ENCODE data around the gene S1PR4. TPM values are rescaled to one million over a fixed set of nuclear protein-coding genes. Genes with fewer than 3 reads are reported as not detected.

The S1PR4 gene
- total and polyA plus RNA-seq, 8 donors, result 1.2 to 20.8 (median 2.2) TPM

GRCh38 chr19:3148503-3148902 lies 30.1 kb upstream of the S1PR4 start:
- H3K4me1 ChIP-seq, result peaks cover 0 to 41% of the 10 kb centered on the region in 2 donors
- no peak for TF ChIP-seq CTCF (IDR thresholded peaks at IDR 0.05)
- intact Hi-C loops (cut with DNase I), result no loop called here
- H3K9me3 ChIP-seq, result no peaks in the 10 kb centered on the region
- no peak for DNase-seq
- no peak overlapping the region for H3K27ac ChIP-seq
- H3K4me3 ChIP-seq, result no peak overlapping the region
- H3K36me3 ChIP-seq, result peaks cover 0 to 53% of the 10 kb centered on the region in 2 donors
- ATAC-seq, result no peak
- no peaks in the 10 kb centered on the region for H3K27me3 ChIP-seq

GRCh38 chr19:3149089-3149488 lies 29.5 kb upstream of the S1PR4 start:
- intact Hi-C loops (cut with DNase I), result no loop called here
- Histone ChIP-seq H3K27me3 (no peaks in the 10 kb centered on the region), H3K9me3 (no peaks in the 10 kb centered on the region), H3K27ac (no peak overlapping the region), H3K4me1 (peaks cover 0 to 45% of the 10 kb centered on the region in 2 donors), H3K36me3 (peaks cover 0 to 53% of the 10 kb centered on the region in 2 donors), H3K4me3 (no peak overlapping the region)
- no peak for TF ChIP-seq CTCF (IDR thresholded peaks at IDR 0.05)
- no peak for ATAC-seq
- no peak for DNase-seq

GRCh38 chr19:3149526-3150505 lies 28.8 kb upstream of the S1PR4 start:
- Histone ChIP-seq H3K4me1 (peaks cover 0 to 43% of the 10 kb centered on the region in 2 donors), H3K36me3 (peaks cover 0 to 53% of the 10 kb centered on the region in 2 donors), H3K27me3 (no peaks in the 10 kb centered on the region), H3K9me3 (no peaks in the 10 kb centered on the region), H3K4me3 (no peak overlapping the region), H3K27ac (no peak overlapping the region)
- no peak for TF ChIP-seq CTCF (IDR thresholded peaks at IDR 0.05)
- ATAC-seq (no peak), DNase-seq (no peak)
- intact Hi-C loops (cut with DNase I), result no loop called here

- no peak for TF ChIP-seq CTCF (IDR thresholded peaks at IDR 0.05)
- intact Hi-C loops (cut with DNase I), result no loop called here
Observed at GRCh38 chr19:3150739-3151329, 27.7 kb upstream of the S1PR4 start.

More at GRCh38 chr19:3150739-3151329, 27.7 kb upstream of the S1PR4 start:
- Histone ChIP-seq H3K9me3 (no peaks in the 10 kb centered on the region), H3K4me3 (no peak overlapping the region), H3K27ac (no peak overlapping the region), H3K4me1 (peaks cover 0 to 43% of the 10 kb centered on the region in 2 donors), H3K36me3 (peaks cover 0 to 56% of the 10 kb centered on the region in 2 donors), H3K27me3 (no peaks in the 10 kb centered on the region)
- DNase-seq, result no peak
- no peak for ATAC-seq

Data from left lung (tissue), 10 donors.